ENCODE data around the gene PRKAA2.
A peak's percentile ranks its signal among the peaks of the same experiment; 100 is the strongest.

The PRKAA2 gene

GRCh38 chr1:56643661-56644060, 1.5 kb upstream of the PRKAA2 start:
- TF ChIP-seq EP300 (IDR thresholded peaks at IDR 0.05; ENCODE audit: borderline replicate concordance) (no peak), USF1 (IDR thresholded peaks at IDR 0.05) (no peak), NFIC (IDR thresholded peaks at IDR 0.05) (no peak)

- no peak for TF ChIP-seq MAX (IDR thresholded peaks at IDR 0.05)
- TF ChIP-seq CREB1 (IDR thresholded peaks at IDR 0.05; ENCODE audit: low read depth) = no peak
- TF ChIP-seq EGR1 (IDR thresholded peaks at IDR 0.05) = no peak
- no peak for TF ChIP-seq EP300 (IDR thresholded peaks at IDR 0.05; ENCODE audit: borderline replicate concordance)
- no peak for TF ChIP-seq REST (IDR thresholded peaks at IDR 0.05; ENCODE audit: low read depth)
- TF ChIP-seq USF1 (IDR thresholded peaks at IDR 0.05) = no peak
- no peak for TF ChIP-seq FOXM1 (IDR thresholded peaks at IDR 0.05; ENCODE audit: borderline replicate concordance, low read depth)
- TF ChIP-seq RAD21 (IDR thresholded peaks at IDR 0.05; ENCODE audit: low read depth) = no peak
- no peak for TF ChIP-seq CEBPB (IDR thresholded peaks at IDR 0.05)
- no peak for TF ChIP-seq TAF1 (IDR thresholded peaks at IDR 0.05; ENCODE audit: low read depth)
Observed at GRCh38 chr1:56644064-56644918, 823 bp upstream of the PRKAA2 start.

- no peak for TF ChIP-seq EP300 (IDR thresholded peaks at IDR 0.05; ENCODE audit: borderline replicate concordance)
- TF ChIP-seq MAX (IDR thresholded peaks at IDR 0.05) = 0 out of 2 replicates have a peak, but pooled peaks have one; percentile 1
- 0 out of 2 replicates have a peak, but pooled peaks have one; percentile 7 for TF ChIP-seq TEAD4 (IDR thresholded peaks at IDR 0.05)
Observed at GRCh38 chr1:56645677-56646305, 677 bp downstream of the PRKAA2 start.

GRCh38 chr1:56646611-56647010, 1.5 kb downstream of the PRKAA2 start:
- TF ChIP-seq CEBPB (IDR thresholded peaks at IDR 0.05) = no peak

- TF ChIP-seq TAF1 (IDR thresholded peaks at IDR 0.05; ENCODE audit: low read depth) = no peak
- no peak for TF ChIP-seq TEAD4 (IDR thresholded peaks at IDR 0.05)
- TF ChIP-seq RAD21 (IDR thresholded peaks at IDR 0.05; ENCODE audit: low read depth) = no peak
- no peak for TF ChIP-seq CREB1 (IDR thresholded peaks at IDR 0.05; ENCODE audit: low read depth)
- no peak for TF ChIP-seq MAX (IDR thresholded peaks at IDR 0.05)
- no peak for TF ChIP-seq REST (IDR thresholded peaks at IDR 0.05; ENCODE audit: low read depth)
- TF ChIP-seq NFIC (IDR thresholded peaks at IDR 0.05) = no peak
- no peak for TF ChIP-seq FOXM1 (IDR thresholded peaks at IDR 0.05; ENCODE audit: borderline replicate concordance, low read depth)
- no peak for TF ChIP-seq EGR1 (IDR thresholded peaks at IDR 0.05)
- no peak for TF ChIP-seq CEBPB (IDR thresholded peaks at IDR 0.05)
- no peak for TF ChIP-seq YY1 (IDR thresholded peaks at IDR 0.05; ENCODE audit: low read depth)
- no peak for TF ChIP-seq TCF12 (IDR thresholded peaks at IDR 0.05; ENCODE audit: low read depth)
- TF ChIP-seq EP300 (IDR thresholded peaks at IDR 0.05; ENCODE audit: borderline replicate concordance) = no peak
- TF ChIP-seq ZBTB7A (IDR thresholded peaks at IDR 0.05; ENCODE audit: low read depth) = no peak
- no peak for TF ChIP-seq USF1 (IDR thresholded peaks at IDR 0.05)
Observed at GRCh38 chr1:56647106-56647505, 2.0 kb downstream of the PRKAA2 start.

Measured in Ishikawa (cell line).